Muscle layer of duodenum (tissue), 2 donors: Measurements from ENCODE around the gene H2AZ1.

Experiments
- H3K27ac ChIP-seq: one replicate; pipeline ENCODE4 v1.7.0; 2013; ENCODE audit warnings: mild to moderate bottlenecking, low read length
- H3K27me3 ChIP-seq: one replicate; pipeline ENCODE4 v1.7.0; 2013; ENCODE audit warnings: low read depth, mild to moderate bottlenecking, control low read depth, low read length
- H3K36me3 ChIP-seq, 2 donors: one replicate each; pipeline ENCODE4 v1.7.0; 2013; ENCODE audit warnings: low read length in 2 of 2, control low read depth in 1 of 2, mild to moderate bottlenecking in 1 of 2; ENCODE audit not compliant: insufficient read depth in 2 of 2, control insufficient read depth in 1 of 2
- H3K4me1 ChIP-seq, 2 donors: one replicate each; pipeline ENCODE4 v1.7.0; 2013; ENCODE audit warnings: low read length in 2 of 2, mild to moderate bottlenecking in 2 of 2, control low read depth in 1 of 2, moderate library complexity in 1 of 2; ENCODE audit not compliant: insufficient read depth in 2 of 2, control insufficient read depth in 1 of 2
- H3K4me3 ChIP-seq, 2 donors: one replicate each; pipeline ENCODE4 v1.7.0; 2013; ENCODE audit warnings: low read length in 2 of 2, low read depth in 1 of 2, mild to moderate bottlenecking in 1 of 2
- H3K9me3 ChIP-seq, 2 donors: one replicate each; pipeline ENCODE4 v1.7.0; 2013; ENCODE audit warnings: low read length in 2 of 2, control low read depth in 1 of 2, mild to moderate bottlenecking in 1 of 2; ENCODE audit not compliant: control insufficient read depth in 1 of 2
- donor health status: healthy.

H2AZ1 gene

GRCh38 chr4:99945718-99946355, 4.2 kb downstream of the H2AZ1 start:
- H3K9me3 ChIP-seq, result no peaks in the 10 kb centered on the region
- H3K27me3 ChIP-seq, result no peaks in the 10 kb centered on the region
- peak overlapping the region; percentile 82 for H3K27ac ChIP-seq
- peak overlapping the region; percentile 87 to 94 for H3K4me3 ChIP-seq
- H3K36me3 ChIP-seq, result peaks cover 0 to 5% of the 10 kb centered on the region in 2 donors
- H3K4me1 ChIP-seq, result peaks cover under 1 to 40% of the 10 kb centered on the region in 2 donors

DNA sequence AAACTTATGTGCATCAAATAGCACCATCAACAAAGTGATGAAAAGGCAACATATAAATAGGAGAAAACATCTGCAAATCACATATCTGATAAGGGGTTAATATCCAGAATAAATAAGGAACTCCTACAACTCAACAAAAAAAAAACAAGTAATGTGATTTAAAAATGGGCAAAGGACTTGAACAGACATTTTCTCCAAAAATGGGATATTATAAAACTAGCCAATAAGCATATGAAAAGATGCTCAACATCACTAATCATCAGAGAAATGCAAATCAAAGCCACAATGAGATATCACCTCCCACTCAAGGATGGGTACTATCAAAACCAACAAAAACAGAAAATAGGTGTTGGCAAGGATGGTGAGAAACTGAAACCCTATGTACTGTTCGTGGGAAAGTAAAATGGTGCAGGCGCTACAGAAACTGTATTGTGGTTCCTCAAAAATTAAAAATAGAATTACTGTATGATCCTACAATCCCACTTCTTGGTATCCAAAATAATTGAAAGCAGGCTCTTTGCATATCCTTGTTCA, 6.1 kb downstream of the H2AZ1 start:
- Histone ChIP-seq H3K4me1 (peaks cover 0 to 40% of the 10 kb centered on the region in 2 donors), H3K36me3 (peaks cover 0 to 5% of the 10 kb centered on the region in 2 donors), H3K27me3 (no peaks in the 10 kb centered on the region), H3K27ac (no peak overlapping the region), H3K9me3 (no peaks in the 10 kb centered on the region), H3K4me3 (no peak overlapping the region)

GRCh38 chr4:99938243-99938753, 11.8 kb downstream of the H2AZ1 start:
- H3K4me1 ChIP-seq, result peaks cover 0 to 3% of the 10 kb centered on the region in 2 donors
- no peaks in the 10 kb centered on the region for H3K27me3 ChIP-seq
- H3K9me3 ChIP-seq, result peaks cover 8 to 12% of the 10 kb centered on the region in 2 donors
- H3K27ac ChIP-seq, result no peak overlapping the region
- H3K4me3 ChIP-seq, result no peak overlapping the region
- H3K36me3 ChIP-seq, result peaks cover 10 to 11% of the 10 kb centered on the region in 2 donors

DNA sequence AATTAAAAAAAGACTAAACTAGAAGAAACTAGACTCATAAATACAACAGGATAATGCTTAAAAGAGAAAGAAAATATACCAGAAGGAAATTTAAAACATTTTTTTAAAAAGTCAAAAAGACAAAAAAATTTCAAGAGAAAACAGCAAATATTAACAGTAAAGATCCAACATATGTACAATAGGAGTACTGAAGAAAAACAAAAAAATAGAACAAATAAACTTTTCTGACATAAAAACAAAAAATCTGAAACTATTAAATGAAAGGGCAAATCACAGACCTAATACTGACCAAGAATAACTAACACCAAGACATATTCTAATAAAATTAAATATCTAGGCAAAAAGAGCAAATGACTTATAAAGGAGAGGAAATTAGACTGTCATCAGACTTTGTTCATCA, 15.2 kb downstream of the H2AZ1 start:
- Histone ChIP-seq H3K27ac (no peak overlapping the region), H3K36me3 (peaks cover 11 to 14% of the 10 kb centered on the region in 2 donors), H3K4me3 (no peak overlapping the region), H3K4me1 (no peaks in the 10 kb centered on the region), H3K9me3 (peaks cover 8 to 12% of the 10 kb centered on the region in 2 donors), H3K27me3 (no peaks in the 10 kb centered on the region)

GRCh38 chr4:99927566-99927965, 22.5 kb downstream of the H2AZ1 start:
- H3K36me3 ChIP-seq, result peaks cover 0 to 17% of the 10 kb centered on the region in 2 donors
- no peaks in the 10 kb centered on the region for H3K4me1 ChIP-seq
- H3K4me3 ChIP-seq, result no peak overlapping the region
- no peaks in the 10 kb centered on the region for H3K27me3 ChIP-seq
- no peak overlapping the region for H3K27ac ChIP-seq
- no peaks in the 10 kb centered on the region for H3K9me3 ChIP-seq

- Histone ChIP-seq H3K9me3 (no peaks in the 10 kb centered on the region), H3K4me1 (no peaks in the 10 kb centered on the region), H3K27me3 (no peaks in the 10 kb centered on the region), H3K27ac (no peak overlapping the region), H3K36me3 (peaks cover 13 to 27% of the 10 kb centered on the region in 2 donors), H3K4me3 (no peak overlapping the region)
These were observed 28.9 kb downstream of the H2AZ1 start for GRCh38 chr4:99921174-99921573.

GRCh38 chr4:99918656-99919055, 31.4 kb downstream of the H2AZ1 start:
- no peak overlapping the region for H3K4me3 ChIP-seq
- no peaks in the 10 kb centered on the region for H3K4me1 ChIP-seq
- H3K9me3 ChIP-seq, result no peaks in the 10 kb centered on the region
- no peaks in the 10 kb centered on the region for H3K27me3 ChIP-seq
- H3K36me3 ChIP-seq, result peaks cover 13 to 27% of the 10 kb centered on the region in 2 donors
- H3K27ac ChIP-seq, result no peak overlapping the region

GRCh38 chr4:99917575-99917974, 32.5 kb downstream of the H2AZ1 start:
- Histone ChIP-seq H3K27ac (no peak overlapping the region), H3K27me3 (no peaks in the 10 kb centered on the region), H3K9me3 (no peaks in the 10 kb centered on the region), H3K36me3 (peaks cover 13 to 24% of the 10 kb centered on the region in 2 donors), H3K4me3 (no peak overlapping the region), H3K4me1 (no peaks in the 10 kb centered on the region)

- peaks cover 10 to 18% of the 10 kb centered on the region in 2 donors for H3K36me3 ChIP-seq
- H3K9me3 ChIP-seq, result no peaks in the 10 kb centered on the region
- H3K27me3 ChIP-seq, result no peaks in the 10 kb centered on the region
- H3K27ac ChIP-seq, result no peak overlapping the region
- no peaks in the 10 kb centered on the region for H3K4me1 ChIP-seq
- no peak overlapping the region for H3K4me3 ChIP-seq
These were observed 34.6 kb downstream of the H2AZ1 start for GRCh38 chr4:99915449-99915848.
